Measurements from ENCODE around the gene MMP15.

DNA sequence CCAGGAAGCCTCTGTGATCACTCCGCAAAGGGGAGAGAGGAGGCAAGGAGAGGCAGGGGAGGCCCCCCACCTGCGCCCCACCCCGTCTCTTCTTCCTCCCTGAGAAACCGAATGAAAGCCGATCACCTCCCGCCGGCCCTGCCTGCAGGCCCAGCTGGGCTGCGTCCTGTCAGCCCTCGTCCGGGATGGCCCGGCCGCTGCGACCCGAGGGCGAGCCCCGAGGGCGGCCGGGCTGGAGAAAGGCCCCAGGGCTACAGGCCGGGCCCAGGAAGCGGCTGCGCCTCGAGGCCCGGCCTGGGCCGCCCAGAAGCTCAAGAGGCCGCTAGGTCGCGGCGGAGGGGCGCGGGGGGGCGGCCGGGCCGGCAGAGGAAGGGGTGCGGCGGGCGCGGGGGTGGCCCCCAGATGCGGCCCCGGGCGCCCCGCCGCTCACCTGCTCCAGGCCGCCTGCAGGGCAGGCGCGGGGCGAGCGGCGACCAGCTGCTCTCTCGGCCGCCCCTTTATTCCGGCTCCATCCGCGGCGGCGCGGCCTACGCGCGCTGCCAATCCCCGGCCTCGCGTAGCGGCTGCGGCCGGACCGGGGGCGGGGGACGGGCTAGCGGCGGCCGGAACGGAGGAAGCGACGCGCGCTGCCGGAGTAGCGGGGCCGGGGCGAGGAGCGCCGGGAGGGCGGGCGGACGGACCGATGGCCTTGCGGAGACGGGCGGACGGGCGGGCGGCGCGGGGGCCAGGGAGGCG lies 25.4 kb upstream of the MMP15 start, which contains the start of gene ZNF319:
- peak in 1 of 2 donors; percentile 36 for TF ChIP-seq POLR2A (IDR thresholded peaks at IDR 0.05)
- TF ChIP-seq, protein P1, sequence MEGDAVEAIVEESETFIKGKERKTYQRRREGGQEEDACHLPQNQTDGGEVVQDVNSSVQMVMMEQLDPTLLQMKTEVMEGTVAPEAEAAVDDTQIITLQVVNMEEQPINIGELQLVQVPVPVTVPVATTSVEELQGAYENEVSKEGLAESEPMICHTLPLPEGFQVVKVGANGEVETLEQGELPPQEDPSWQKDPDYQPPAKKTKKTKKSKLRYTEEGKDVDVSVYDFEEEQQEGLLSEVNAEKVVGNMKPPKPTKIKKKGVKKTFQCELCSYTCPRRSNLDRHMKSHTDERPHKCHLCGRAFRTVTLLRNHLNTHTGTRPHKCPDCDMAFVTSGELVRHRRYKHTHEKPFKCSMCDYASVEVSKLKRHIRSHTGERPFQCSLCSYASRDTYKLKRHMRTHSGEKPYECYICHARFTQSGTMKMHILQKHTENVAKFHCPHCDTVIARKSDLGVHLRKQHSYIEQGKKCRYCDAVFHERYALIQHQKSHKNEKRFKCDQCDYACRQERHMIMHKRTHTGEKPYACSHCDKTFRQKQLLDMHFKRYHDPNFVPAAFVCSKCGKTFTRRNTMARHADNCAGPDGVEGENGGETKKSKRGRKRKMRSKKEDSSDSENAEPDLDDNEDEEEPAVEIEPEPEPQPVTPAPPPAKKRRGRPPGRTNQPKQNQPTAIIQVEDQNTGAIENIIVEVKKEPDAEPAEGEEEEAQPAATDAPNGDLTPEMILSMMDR (IDR thresholded peaks at IDR 0.05) = no peak

Measured in heart left ventricle (tissue), 13 donors.